NCI-H524 treated with DMSO at 0.1 percent for 48 hours (cell line): Measurements from ENCODE around the gene PTPRC.
"Not testable (repeated sequence)": the region's sequence is repeated elsewhere in the genome, so short reads cannot be mapped to it uniquely, and the experiment has no call there.

ENCODE experiments used
- DNase-seq: peaks from one replicate; lab custom pipeline; 2025; lab: John Stamatoyannopoulos, UW

PTPRC gene

GRCh38 chr1:198638894-198639635 is at the start of gene PTPRC:
Gene PTPRC, plus strand, starts transcription at chr1:198639040. Its CDS starts 229 bp downstream, at chr1:198639269.
- DNase-seq = no peak

- no peak for DNase-seq
Observed at GRCh38 chr1:198590454-198590853, 48.4 kb upstream of the PTPRC start.

DNA sequence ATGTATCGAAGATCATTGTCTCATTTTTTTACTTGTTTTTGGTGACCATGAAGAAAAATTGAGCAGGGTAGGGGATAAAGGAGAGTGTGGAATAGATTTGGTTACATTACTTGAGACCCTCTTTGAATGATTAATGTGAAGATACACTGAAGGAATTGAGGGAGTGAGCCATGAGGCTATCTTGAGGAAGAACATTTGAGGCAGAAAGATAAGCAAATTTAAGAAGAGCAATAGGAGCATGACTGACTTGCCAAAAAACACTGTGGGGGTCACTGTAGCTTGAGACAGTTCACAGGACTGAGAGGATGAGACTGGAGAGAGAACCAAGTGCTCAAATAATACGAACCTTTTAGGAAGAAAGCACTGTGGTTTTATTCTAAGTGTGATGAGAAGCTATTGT is 43.1 kb upstream of the PTPRC start:
- no peak for DNase-seq

DNA sequence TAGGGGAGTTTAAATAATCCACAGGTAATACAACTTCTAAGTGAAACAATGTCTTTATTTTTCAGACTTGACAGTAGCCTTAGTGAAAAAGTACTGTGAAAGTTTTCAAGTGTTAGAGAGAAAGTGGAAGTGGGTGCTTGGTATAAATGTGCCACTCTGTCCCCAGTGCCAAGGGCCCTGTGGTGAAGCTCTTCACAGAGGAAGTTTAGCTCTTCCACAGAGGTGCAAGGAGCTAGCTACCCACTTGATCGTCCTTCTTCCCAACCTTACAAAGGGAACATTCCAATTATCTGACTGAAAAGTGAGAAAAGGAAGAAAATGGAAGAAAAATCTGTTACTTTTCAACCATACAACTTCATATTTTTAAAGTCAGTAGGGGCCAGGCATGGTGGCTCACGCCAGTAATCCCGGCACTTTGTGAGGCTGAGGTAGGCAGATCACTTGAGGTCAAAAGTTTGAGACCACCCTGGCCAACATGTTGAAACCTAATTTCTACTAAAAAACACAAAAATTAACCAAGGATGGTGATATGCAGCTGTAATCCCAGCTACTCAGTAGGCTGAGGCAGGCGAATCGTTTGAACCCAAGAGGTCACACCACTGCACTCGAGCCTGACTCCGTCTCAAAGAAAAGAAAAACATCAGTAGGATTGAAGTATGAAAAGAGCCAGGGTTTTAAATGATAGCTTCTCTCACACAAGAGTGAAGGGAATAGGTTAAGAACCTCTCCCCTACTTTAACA is 41.0 kb upstream of the PTPRC start:
- no peak for DNase-seq

DNA sequence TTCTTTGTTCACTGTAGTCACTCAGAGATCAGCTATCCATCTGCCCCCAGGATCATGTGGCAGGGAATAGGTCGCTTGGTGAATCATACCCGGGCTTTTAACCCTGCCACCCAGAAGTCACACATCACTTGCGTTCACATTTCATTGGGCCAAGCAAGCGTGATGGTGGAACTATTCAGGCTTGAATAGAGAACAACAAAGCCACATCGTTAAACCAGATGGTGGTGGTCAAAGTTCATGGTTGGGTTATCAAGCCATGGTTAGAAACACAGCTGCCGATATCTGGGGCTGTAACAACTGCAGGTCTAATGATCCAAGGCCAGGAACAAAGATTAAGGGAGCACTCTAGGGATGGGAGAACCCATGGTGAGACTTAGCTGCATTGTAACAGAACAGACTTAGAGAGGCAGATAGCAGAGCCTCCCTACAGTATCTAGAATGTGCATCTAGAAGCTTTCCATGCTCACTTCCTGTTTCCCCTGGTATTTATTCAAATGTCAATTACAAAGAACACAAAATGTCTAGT is 40.0 kb upstream of the PTPRC start:
- no peak for DNase-seq

DNA sequence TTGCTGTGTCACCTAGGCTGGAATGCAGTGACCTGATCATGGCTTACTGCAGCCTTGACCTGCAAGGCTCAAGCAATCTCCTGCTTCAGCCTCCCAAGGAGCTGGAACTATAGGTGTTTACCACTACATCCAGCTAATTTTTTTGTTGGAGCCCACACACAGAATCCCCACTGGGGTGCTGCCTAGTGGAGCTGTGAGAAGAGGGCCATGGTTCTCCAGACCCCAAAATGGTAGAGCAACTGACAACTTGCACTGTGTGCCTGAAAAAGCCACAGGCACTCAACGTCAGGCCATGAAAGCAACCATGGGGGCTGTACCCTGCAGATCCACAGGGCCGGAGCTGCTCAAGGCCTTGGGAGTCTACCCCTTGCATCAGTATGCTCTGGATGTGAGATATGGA is 39.1 kb upstream of the PTPRC start:
- DNase-seq = no peak

DNA sequence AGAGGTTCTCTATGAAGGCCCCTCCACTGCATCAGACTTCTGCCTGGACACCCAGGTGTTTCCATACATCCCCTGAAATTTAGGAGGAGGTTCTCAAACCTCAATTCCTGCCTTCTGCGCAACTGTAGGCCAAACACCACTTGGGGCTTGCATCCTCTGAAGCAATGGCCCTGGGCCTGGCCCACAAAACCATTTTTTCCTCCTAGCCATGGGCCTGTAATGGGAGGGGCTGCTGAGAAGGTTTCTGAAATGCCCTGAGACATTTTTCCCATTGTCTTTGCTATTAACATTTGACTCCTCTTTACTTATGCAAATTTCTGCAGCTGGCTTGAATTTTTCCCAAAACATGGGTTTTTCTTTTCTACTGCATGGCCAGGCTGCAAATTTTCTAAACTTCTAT is 37.9 kb upstream of the PTPRC start:
- DNase-seq = no peak

GRCh38 chr1:198601310-198601709 is 37.5 kb upstream of the PTPRC start:
- DNase-seq = not testable (repeated sequence)

GRCh38 chr1:198601936-198602889 is 36.6 kb upstream of the PTPRC start:
- DNase-seq = no peak

- no peak for DNase-seq
Observed at GRCh38 chr1:198604975-198605374, 33.9 kb upstream of the PTPRC start.

DNA sequence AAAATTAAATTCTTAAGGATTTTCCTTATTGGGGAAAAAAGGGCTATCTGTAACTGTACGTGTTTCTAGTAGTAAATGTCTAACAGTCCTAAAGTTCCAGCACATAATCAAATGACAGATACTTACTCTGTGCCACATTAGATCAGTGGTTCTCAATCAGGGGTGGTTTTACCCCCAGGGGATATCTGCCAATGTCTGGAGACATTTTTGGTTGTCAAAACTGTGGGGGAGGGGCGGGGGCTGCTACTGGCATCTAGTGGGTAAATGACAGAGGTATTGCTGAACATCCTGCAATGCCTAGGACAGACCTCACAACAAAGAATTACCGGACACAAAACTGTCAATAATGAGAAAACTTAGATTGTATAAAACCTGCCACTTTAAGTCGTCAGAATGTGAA is 33.4 kb upstream of the PTPRC start:
- no peak for DNase-seq

DNA sequence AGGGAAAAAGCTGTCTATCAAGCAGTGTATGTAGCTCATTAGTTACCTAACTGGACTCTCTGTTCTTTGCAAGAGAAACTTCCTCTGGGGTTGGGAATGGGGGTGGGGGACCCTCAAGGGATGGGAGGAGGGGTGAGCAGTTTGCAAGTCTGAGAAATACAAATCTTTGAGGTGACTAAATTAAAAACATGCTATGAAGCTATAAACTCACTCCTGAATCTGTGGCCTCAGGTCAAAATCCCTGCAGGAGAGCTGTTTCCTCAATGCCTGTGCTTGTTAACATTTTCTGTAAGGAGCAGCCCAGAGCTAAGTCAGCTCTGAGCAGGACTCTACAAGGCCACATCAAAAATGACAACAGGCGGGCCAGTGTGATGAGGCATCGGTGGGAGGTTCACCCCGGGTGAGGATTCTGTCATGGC is 32.8 kb upstream of the PTPRC start:
- no peak for DNase-seq

DNA sequence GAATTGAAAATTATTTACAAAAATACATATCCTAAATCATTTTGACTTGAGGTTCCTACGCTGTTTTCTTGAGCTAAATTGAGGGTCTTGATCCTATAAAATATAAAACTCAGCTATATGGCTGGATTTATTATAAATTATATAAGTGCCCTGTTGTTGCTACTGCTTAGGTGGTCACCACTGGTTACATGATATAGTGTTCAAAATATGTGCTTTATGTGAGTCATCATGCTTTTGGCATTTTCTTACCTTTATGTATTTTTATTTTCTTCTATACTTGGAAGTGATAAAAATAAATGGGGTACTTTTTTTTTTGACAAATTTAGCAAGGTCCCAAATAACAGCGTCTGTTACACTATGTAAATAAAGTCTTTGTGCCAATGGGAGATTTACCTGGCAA is 31.1 kb upstream of the PTPRC start:
- no peak for DNase-seq

- no peak for DNase-seq
Observed at GRCh38 chr1:198610362-198610761, 28.5 kb upstream of the PTPRC start.

- DNase-seq = no peak
Observed at GRCh38 chr1:198611219-198611618, 27.6 kb upstream of the PTPRC start.

DNA sequence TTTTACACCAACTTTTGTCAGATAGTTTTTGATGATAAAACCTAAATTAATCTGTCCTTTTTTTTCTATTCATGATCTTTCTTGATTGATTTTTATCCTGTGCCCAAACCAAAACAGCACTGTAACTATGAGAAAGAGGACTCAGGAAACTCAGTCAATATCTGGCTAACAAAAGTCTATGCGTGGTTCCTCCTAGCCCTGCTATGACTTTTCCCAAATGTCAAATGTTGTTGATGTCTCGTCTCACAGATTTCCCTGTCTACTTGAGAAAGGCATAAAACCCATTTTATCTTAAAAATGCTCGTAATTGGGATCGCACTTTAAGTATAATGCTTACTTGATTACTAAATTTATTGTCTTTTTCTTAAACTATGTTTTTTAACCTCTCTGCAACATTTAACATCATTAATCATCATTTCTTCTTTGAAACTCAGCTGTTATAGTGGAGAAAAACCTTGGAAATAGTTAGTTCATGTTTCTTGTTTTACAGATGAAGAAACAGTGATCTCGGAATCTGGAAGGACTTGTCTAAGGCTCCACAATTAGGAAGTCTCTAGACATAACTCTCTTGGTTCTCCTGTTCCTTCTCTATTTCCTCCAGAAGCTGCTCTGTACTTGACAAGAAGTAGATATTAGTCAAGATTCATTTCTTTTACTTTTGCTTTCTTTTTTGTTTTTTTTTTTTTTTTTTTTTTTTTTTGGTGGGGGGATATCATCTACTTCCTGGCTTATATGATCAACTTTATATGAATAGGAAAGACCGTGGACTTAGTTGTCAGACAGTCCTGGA is 26.2 kb upstream of the PTPRC start:
- no peak for DNase-seq

DNA sequence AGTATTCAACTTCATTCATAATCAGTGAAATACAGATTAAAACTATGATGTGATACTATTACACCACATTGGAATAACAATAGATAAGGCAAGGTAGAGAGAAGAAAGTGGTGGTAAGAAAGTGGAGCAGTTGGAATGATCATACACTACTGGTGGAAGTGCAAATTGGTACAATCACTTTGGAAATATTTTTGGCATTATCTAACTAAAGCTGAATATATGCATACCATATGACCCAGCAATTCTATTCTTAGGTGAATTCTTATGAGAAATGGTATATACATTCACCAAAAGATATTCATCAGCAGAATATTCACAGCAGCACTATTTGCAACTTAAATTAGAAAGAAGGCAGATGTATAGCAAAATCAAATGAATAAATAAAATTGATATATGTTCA is 21.4 kb upstream of the PTPRC start:
- no peak for DNase-seq

DNA sequence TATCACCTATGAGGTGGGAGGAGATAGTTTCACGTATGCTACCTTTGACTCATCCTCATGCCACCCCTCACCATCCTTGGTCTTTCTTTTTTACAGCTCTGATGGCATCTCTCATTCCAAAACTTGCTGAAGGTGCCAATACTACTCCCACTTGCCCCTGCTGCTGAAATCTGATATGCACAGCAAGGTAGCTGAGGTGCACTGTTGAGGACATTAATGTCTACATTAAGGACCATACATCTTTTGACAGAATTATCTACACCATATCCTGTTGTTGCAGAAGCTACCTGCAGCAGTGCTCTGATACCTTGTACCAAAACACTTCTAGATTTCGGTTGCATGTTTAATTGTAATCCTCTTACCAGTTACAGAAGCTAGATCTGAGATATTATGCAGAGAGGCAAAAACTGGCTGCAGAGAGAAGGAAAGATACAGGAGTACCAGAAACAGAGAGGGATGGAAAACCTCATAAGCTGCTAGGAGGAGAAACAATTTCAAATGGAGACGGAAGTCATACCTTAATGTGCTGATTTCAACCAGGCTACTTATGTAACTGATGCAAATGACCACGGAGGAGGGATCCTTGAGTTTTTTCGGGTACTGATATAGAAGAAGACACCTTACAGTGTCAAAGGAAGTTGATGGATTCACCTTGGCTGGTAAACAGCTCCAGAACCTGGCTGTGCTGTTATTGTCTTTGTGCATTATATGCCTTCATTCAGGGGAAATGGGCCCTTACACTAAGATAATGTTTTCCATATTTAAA is 19.3 kb upstream of the PTPRC start:
- DNase-seq = no peak

GRCh38 chr1:198620218-198620617 is 18.6 kb upstream of the PTPRC start:
- no peak for DNase-seq

DNA sequence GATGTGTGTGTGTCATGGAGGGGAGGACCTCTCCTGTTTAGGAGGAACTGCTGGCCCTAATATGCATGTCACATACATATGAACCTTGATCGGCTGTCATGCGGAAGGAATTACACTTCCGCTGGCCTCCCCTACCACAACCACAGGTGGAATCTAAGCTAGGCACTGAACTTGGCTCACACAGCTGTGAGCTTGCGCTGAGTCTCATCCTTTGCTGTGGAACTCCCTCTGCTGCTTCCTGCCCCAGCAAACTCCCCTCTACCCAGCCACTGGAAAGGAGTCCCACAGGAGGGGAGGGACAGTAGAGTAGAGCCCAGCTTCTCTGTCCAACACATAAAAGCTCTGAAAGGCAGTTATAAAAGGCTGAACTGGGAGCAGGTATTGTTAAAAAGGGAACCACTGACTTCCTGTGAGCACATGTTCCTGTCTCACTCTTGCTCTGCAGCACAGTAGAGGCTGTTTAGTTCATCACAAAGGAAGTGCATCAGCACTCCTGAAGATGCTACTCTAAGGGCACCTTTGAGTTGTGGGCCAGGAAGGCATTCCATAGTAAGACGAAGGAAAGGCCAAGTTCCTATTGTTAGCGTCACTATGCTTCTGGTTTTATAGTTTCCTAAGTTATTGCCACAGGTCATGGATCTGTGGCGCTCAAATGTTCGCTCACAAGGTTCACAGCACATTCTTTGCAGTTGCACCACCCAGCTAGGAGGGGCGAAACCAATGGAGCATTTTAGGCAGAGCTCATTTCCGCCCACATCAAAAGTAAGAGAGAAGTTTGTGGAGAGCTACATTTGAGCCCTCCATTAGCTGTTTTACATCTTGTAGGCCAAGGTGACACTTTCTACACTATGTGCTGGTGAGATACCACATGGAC is 17.7 kb upstream of the PTPRC start:
- no peak for DNase-seq
